Measurements from ENCODE around the gene TMED9. TPM values are rescaled to one million over a fixed set of nuclear protein-coding genes. Genes with fewer than 3 reads are reported as not detected.

Gene TMED9
- total and polyA plus RNA-seq, 9 of the 15 experiments (the other 6 are each of a cell fraction or from before 2014, with no cell fraction given), result 43.7 to 301 (median 90.0) TPM

DNA sequence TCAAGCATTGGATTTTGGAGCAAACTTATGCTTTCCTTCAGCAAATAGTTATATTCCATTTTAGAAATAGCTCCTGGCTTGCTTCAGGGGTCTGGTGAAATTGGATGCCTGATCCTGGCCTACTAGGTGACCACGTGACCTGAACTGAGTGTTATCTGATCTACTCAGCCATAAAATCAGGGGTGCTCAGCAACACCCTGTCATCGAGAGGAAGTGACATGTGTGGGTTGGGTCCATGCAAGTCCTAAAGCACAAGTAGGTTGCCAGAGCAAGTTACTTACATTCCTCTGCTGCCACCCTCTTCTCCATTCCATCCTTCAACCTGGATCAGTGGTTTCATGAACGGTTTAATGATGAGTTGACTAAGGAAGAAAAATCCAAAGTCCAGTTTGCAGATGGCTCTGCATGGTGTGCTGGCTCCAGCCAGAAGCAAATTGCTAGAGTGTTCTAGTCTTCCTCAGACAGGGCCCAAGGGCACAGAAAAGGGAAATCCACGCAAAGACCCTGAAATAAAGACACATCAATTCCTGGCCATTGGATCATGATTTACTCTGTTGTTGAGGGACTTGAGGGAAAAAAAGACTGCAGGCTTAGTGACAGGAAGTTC, 34.9 kb upstream of the TMED9 start (continued):
- TF ChIP-seq ZNF274 (IDR thresholded peaks at IDR 0.05; ENCODE audit: borderline replicate concordance, low read depth, low read length) (no peak), ZNF445 (CRISPR knock-in tag; IDR thresholded peaks at IDR 0.05; ENCODE audit: low read depth) (no peak), LARP7 (IDR thresholded peaks at IDR 0.05) (no peak), ZNF124 (CRISPR knock-in tag; IDR thresholded peaks at IDR 0.05) (no peak), CBFA2T3 (IDR thresholded peaks at IDR 0.05) (peak; percentile 52; the same call in 1 of the 2 replicates), GATAD2A (IDR thresholded peaks at IDR 0.05) (no peak), ZNF444 (CRISPR knock-in tag; IDR thresholded peaks at IDR 0.05) (no peak), U2AF1 (optimal IDR thresholded peaks at IDR 0.05; ENCODE audit: low read depth, low read length) (no peak), KAT2B (IDR thresholded peaks at IDR 0.05; ENCODE audit: low read depth, low read length) (no peak), GTF2F1 (IDR thresholded peaks at IDR 0.05; ENCODE audit: low read depth, low read length) (no peak), ZNF766 (CRISPR knock-in tag; conservative IDR thresholded peaks at IDR 0.05) (peak; percentile 75; the same call in 1 of the 2 replicates), PHTF2 (CRISPR knock-in tag; IDR thresholded peaks at IDR 0.05) (no peak), THRB (CRISPR knock-in tag; conservative IDR thresholded peaks at IDR 0.05) (no peak), RBM15 (IDR thresholded peaks at IDR 0.05; ENCODE audit: insufficient read depth, low read length) (no peak), ZBTB7A (IDR thresholded peaks at IDR 0.05; ENCODE audit: borderline replicate concordance, control insufficient read depth, low read depth, low read length) (no peak), RBBP5 (IDR thresholded peaks at IDR 0.05; ENCODE audit: borderline replicate concordance, insufficient read depth, low read length, poor library complexity, severe bottlenecking) (peak; percentile 42), ZBED1 (IDR thresholded peaks at IDR 0.05) (no peak), TCF7L2 (IDR thresholded peaks at IDR 0.05; ENCODE audit: low read depth, low read length) (no peak), TARDBP (IDR thresholded peaks at IDR 0.05) (no peak), BCOR (IDR thresholded peaks at IDR 0.05) (no peak), MITF (IDR thresholded peaks at IDR 0.05) (peak; percentile 60), KDM1A (IDR thresholded peaks at IDR 0.05) (0 out of 4 replicates have a peak, but pooled peaks of 1 of the 2 experiments have one; percentile 33), MTA3 (IDR thresholded peaks at IDR 0.05; ENCODE audit: borderline replicate concordance) (peak; percentile 66; the same call in 1 of the 2 replicates)
- TF ChIP-seq, protein P1, sequence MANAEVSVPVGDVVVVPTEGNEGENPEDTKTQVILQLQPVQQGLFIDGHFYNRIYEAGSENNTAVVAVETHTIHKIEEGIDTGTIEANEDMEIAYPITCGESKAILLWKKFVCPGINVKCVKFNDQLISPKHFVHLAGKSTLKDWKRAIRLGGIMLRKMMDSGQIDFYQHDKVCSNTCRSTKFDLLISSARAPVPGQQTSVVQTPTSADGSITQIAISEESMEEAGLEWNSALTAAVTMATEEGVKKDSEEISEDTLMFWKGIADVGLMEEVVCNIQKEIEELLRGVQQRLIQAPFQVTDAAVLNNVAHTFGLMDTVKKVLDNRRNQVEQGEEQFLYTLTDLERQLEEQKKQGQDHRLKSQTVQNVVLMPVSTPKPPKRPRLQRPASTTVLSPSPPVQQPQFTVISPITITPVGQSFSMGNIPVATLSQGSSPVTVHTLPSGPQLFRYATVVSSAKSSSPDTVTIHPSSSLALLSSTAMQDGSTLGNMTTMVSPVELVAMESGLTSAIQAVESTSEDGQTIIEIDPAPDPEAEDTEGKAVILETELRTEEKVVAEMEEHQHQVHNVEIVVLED (CRISPR knock-in tag; IDR thresholded peaks at IDR 0.05), result no peak
- TF ChIP-seq, protein P2, sequence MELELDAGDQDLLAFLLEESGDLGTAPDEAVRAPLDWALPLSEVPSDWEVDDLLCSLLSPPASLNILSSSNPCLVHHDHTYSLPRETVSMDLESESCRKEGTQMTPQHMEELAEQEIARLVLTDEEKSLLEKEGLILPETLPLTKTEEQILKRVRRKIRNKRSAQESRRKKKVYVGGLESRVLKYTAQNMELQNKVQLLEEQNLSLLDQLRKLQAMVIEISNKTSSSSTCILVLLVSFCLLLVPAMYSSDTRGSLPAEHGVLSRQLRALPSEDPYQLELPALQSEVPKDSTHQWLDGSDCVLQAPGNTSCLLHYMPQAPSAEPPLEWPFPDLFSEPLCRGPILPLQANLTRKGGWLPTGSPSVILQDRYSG (tag; conservative IDR thresholded peaks at IDR 0.05; ENCODE audit: low read depth), result no peak

Data from K562 (cell line).